ENCODE data around the gene HNRNPLL.

DNA sequence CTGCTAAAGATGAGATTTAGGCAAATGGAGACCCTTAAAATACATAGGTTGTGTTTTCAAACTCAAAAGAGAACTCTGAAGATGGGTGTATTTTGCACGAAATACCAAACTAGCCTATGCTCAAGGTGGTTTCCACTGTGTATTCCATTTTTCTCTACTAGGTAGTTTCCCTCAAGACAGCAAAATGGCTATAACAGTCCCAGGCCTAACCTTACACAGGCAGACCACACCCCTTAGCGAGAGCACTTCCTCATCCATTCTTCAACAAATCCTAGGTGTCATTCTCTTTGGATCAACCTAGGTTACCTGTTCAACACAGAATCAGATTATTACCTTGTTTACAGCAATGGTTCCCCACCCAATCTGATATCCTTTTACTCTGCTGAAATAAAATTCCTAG, 42.6 kb downstream of the HNRNPLL start:
- TF ChIP-seq, protein P1, sequence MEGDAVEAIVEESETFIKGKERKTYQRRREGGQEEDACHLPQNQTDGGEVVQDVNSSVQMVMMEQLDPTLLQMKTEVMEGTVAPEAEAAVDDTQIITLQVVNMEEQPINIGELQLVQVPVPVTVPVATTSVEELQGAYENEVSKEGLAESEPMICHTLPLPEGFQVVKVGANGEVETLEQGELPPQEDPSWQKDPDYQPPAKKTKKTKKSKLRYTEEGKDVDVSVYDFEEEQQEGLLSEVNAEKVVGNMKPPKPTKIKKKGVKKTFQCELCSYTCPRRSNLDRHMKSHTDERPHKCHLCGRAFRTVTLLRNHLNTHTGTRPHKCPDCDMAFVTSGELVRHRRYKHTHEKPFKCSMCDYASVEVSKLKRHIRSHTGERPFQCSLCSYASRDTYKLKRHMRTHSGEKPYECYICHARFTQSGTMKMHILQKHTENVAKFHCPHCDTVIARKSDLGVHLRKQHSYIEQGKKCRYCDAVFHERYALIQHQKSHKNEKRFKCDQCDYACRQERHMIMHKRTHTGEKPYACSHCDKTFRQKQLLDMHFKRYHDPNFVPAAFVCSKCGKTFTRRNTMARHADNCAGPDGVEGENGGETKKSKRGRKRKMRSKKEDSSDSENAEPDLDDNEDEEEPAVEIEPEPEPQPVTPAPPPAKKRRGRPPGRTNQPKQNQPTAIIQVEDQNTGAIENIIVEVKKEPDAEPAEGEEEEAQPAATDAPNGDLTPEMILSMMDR (conservative IDR thresholded peaks at IDR 0.05; ENCODE audit: low read length) = no peak
- TF ChIP-seq EZH2phosphoT487 (IDR thresholded peaks at IDR 0.05; ENCODE audit: borderline replicate concordance) = no peak

Measured in Loucy (cell line).